NCI-H460 (cell line): ENCODE results near the gene EMP2. TPM values are rescaled to one million over a fixed set of nuclear protein-coding genes. Genes with fewer than 3 reads are reported as not detected.

ENCODE experiments used
- DNase-seq: peaks from one replicate; pipeline ENCODE4 v3.0.0-alpha.2; 2016; ENCODE audit warnings: low read depth; ENCODE audit errors: extremely low read depth
- small RNA-seq, 2 experiments: library from RNA; depleted of rRNA; stranded (forward); fragments of <200 nt; gene quantifications; one replicate each; pipeline ENCODE3, GENCODE V24; 2014
- total RNA-seq: library from RNA; depleted of rRNA; stranded (reverse); fragments of >200 nt; shearing (Covaris generic); gene quantifications from 2 replicates; pipeline ENCODE4 v1.2.3, GENCODE V29; 2014; rRNA removed

EMP2 gene
- total RNA-seq, 1 experiment from 2014 or later = 14.6 TPM

- no peak for DNase-seq
Observed at GRCh38 chr16:10497132-10498101, 83.0 kb downstream of the EMP2 start.

- DNase-seq = no peak
Observed at GRCh38 chr16:10495031-10495345, 85.4 kb downstream of the EMP2 start.

- DNase-seq = no peak
Observed at GRCh38 chr16:10494343-10495030, 85.9 kb downstream of the EMP2 start.

GRCh38 chr16:10493276-10493675, 87.1 kb downstream of the EMP2 start:
- DNase-seq = no peak

GRCh38 chr16:10490141-10490540, 90.3 kb downstream of the EMP2 start:
- DNase-seq = no peak

- no peak for DNase-seq
Observed at GRCh38 chr16:10485698-10486382, 94.6 kb downstream of the EMP2 start.

- DNase-seq = no peak
Observed at GRCh38 chr16:10485159-10485558, 95.2 kb downstream of the EMP2 start.

- no peak for DNase-seq
Observed at GRCh38 chr16:10480151-10480550, 100.2 kb downstream of the EMP2 start.

Small RNAs within 50 kb of the gene (small RNA-seq; reads per million reads assigned to genes)
- gene RNU6-633P = 0 reads per million in 2 experiments

Other genes with a start within 250 kb of the EMP2 start
- 4.8 and 7.1 TPM in 2 replicates for gene ATF7IP2, start 194.5 kb downstream of the EMP2 start, total RNA-seq
- gene TEKT5, start 114.3 kb upstream of the EMP2 start, total RNA-seq = not detected in 2 replicates
- gene NUBP1, start 163.2 kb upstream of the EMP2 start, total RNA-seq = 22.9 and 24.1 TPM in 2 replicates
- not detected in 2 replicates for gene TVP23A, start 238.2 kb upstream of the EMP2 start, total RNA-seq